Testis (tissue), 5 donors: ENCODE measurements around the gene ZNF396. TPM values are rescaled to one million over a fixed set of nuclear protein-coding genes. Genes with fewer than 3 reads are reported as not detected.

ENCODE experiments used
- DNase-seq: peaks from one replicate; pipeline ENCODE4 v3.0.0-alpha.2; 2019
- H3K27ac ChIP-seq, 2 donors: fragments of 200-600 bp; sonication (generic); one replicate each; pipeline ENCODE4 v1.5.1; 2019
- H3K27me3 ChIP-seq: fragments of 200-600 bp; sonication (generic); one replicate; pipeline ENCODE4 v1.5.1; 2019
- H3K36me3 ChIP-seq: fragments of 200-600 bp; sonication (generic); one replicate; pipeline ENCODE4 v1.5.1; 2017; ENCODE audit warnings: low read depth; ENCODE audit errors: missing control alignments
- H3K4me1 ChIP-seq: fragments of 200-600 bp; sonication (generic); one replicate; pipeline ENCODE4 v1.5.1; 2019
- H3K4me3 ChIP-seq, 2 donors: fragments of 200-600 bp; sonication (generic); one replicate each; pipeline ENCODE4 v1.5.1; 2017 to 2019
- H3K9me3 ChIP-seq: fragments of 200-600 bp; sonication (generic); one replicate; pipeline ENCODE4 v1.5.1; 2017
- POLR2A ChIP-seq: fragments of 450-650 bp; IDR thresholded peaks from one replicate; pipeline ENCODE4 v1.6.1; 2017; ENCODE audit warnings: antibody characterized with exemption, mild to moderate bottlenecking, moderate library complexity
- WGBS, 2 donors: methylation state at CpG; one replicate each; pipeline ENCODE4 v1.1.5; 2018; 5-methylcytosine and 5-hydroxymethylcytosine counted together
- intact Hi-C: fragments of 100-400 bp; cut with DNase I; formaldehyde crosslinking; loops from one replicate; pipeline ENCODE4 v1.15.1; 2023; ENCODE audit warnings: low total_unique reads
- long read RNA-seq, 2 donors: transcript quantifications; one replicate each; lab custom pipeline, GENCODE V29; 2026
- polyA plus RNA-seq: library from polyadenylated mRNA; stranded (reverse); fragments of 350-450 nt; fragmentation: Illumina TruSeq; extraction: RNeasy Lipid Tissue Mini Kit (QIAGEN cat#74804); gene quantifications from one replicate; pipeline ENCODE4 v1.2.3, GENCODE V29; 2014; ENCODE audit warnings: low read depth, low replicate concordance; ENCODE audit not compliant: insufficient read depth
- total RNA-seq, 2 donors: library from RNA; depleted of rRNA; stranded (reverse); fragments of >200 nt; gene quantifications; one replicate each; pipeline ENCODE4 v1.2.3, GENCODE V29; 2016
- TF ChIP-seq, protein P1 (sequence below), 3 experiments: fragments of 450-650 bp in 2 of 3; fragments of 200-600 bp in 1 of 3; sonication (generic) in 1 of 3; IDR thresholded peaks; one replicate each; pipeline ENCODE4 v1.5.1; 2016 to 2019; ENCODE audit warnings: antibody characterized with exemption in 3 of 3, mild to moderate bottlenecking in 2 of 3, moderate library complexity in 1 of 3

The ZNF396 gene
- total RNA-seq (1 to 10 TPM; 3.7 to 7.3 TPM), polyA plus RNA-seq (9.3 TPM)
- long read RNA-seq, donor 1, partial matches to known transcripts, result 0 of 3 reads
- long read RNA-seq, donor 1, other reads (novel, unspliced or antisense), result 0 of 3 reads
- long read RNA-seq, donor 2, result 0 reads

- H3K9me3 ChIP-seq, result no peaks in the 10 kb centered on the region
- intact Hi-C loops, result no loop called here
- 2 to 4% methylated on average over 25 to 74 of the region's 78 CpGs for whole genome bisulfite sequencing, 2 donors
- TF ChIP-seq, protein P1, sequence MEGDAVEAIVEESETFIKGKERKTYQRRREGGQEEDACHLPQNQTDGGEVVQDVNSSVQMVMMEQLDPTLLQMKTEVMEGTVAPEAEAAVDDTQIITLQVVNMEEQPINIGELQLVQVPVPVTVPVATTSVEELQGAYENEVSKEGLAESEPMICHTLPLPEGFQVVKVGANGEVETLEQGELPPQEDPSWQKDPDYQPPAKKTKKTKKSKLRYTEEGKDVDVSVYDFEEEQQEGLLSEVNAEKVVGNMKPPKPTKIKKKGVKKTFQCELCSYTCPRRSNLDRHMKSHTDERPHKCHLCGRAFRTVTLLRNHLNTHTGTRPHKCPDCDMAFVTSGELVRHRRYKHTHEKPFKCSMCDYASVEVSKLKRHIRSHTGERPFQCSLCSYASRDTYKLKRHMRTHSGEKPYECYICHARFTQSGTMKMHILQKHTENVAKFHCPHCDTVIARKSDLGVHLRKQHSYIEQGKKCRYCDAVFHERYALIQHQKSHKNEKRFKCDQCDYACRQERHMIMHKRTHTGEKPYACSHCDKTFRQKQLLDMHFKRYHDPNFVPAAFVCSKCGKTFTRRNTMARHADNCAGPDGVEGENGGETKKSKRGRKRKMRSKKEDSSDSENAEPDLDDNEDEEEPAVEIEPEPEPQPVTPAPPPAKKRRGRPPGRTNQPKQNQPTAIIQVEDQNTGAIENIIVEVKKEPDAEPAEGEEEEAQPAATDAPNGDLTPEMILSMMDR (IDR thresholded peaks at IDR 0.05), result no peak
- no peak for TF ChIP-seq POLR2A
- H3K4me1 ChIP-seq, result no peaks in the 10 kb centered on the region
- H3K27me3 ChIP-seq, result no peaks in the 10 kb centered on the region
- H3K36me3 ChIP-seq, result no peaks in the 10 kb centered on the region
- peak; percentile 88 for DNase-seq
- peak within 1 kb of the TSS; percentile 74 to 80 for H3K4me3 ChIP-seq
- peak within 1 kb of the TSS; percentile 3 to 46 for H3K27ac ChIP-seq
Measured at GRCh38 chr18:35376742-35377695, at the start of gene ZNF396. Gene ZNF396 (minus strand): TSS chr18:35377337. CDS start chr18:35374292, 3,045 bp downstream.

DNA sequence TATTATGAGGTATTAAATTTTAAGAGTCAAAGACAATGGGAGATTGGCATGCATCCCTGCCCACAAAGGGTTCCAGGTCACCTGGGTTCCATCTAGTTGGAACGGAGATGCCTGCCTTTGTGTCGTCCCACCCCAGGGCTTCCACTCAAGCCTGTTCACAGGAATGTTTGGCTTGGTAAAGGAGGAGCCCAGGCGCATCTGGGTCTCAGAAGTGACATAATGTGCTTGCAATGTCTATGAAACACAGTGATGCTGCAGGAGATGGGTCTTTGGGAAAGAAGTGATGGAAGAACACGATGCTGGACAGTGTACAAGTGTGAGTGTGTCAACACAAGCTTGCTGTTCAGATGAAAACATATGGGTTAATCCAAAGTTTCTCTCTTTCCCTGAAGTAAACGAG, 49.6 kb upstream of the ZNF396 start:
- no peaks in the 10 kb centered on the region for H3K4me1 ChIP-seq
- TF ChIP-seq, protein P1 (IDR thresholded peaks at IDR 0.05), result no peak
- TF ChIP-seq POLR2A, result no peak
- H3K36me3 ChIP-seq, result no peaks in the 10 kb centered on the region
- 86 to 88% methylated on average over 5 of the region's 5 CpGs for WGBS, 2 donors
- intact Hi-C loops, result no loop called here
- H3K9me3 ChIP-seq, result no peaks in the 10 kb centered on the region
- no peak for DNase-seq
- no peak overlapping the region for H3K27ac ChIP-seq
- no peaks in the 10 kb centered on the region for H3K27me3 ChIP-seq
- H3K4me3 ChIP-seq, result no peak overlapping the region

DNA sequence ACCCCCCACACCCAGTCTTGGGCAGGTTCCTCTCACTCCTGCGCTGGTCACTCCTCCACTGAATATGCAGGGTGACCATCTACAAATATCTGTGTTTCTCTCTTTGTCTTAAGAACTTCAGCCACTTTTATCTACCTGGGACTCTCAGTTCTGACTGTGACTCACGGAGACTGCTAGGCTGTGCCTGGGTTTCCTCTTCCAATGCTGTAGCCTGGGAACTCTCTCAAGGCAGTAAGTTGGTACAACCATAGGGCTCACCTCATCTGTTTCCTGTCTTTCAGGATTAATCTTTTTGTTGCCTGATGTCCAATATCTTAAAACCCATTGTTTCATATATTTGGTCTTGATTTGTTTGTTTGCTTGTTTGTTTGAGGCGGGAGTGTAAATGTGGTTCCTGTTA, 47.2 kb upstream of the ZNF396 start:
- Histone ChIP-seq H3K36me3 (no peaks in the 10 kb centered on the region), H3K27ac (no peak overlapping the region)
- WGBS, 2 donors, result 88 to 96% methylated on average over 3 of the region's 3 CpGs

DNA sequence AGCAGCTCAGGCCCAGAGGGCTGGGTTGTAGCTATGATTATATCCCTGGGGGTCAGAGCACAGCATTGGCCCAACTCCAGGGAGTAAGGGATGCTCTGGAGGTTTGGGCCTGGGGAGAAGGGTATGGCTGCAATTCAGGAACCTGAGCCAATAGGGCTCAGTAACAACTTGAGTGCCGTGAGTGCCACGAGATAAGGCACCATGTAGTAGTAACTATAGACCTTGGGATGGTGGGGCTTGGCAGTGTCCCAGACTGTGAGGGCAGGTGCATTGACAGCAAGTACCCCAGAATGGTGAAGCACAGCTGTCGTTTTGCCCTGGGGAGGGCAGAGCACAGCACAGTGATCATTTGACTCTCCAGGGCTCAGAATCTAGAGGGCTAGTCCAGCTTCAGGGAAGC, 45.1 kb upstream of the ZNF396 start:
- Histone ChIP-seq H3K36me3 (no peaks in the 10 kb centered on the region), H3K27me3 (no peaks in the 10 kb centered on the region), H3K27ac (no peak overlapping the region), H3K4me1 (no peaks in the 10 kb centered on the region), H3K4me3 (no peak overlapping the region), H3K9me3 (no peaks in the 10 kb centered on the region)
- DNase-seq, result no peak
- 58 to 75% methylated on average over 3 of the region's 3 CpGs for WGBS, 2 donors
- intact Hi-C loops, result no loop called here
- TF ChIP-seq, protein P1 (IDR thresholded peaks at IDR 0.05), result no peak
- TF ChIP-seq POLR2A, result no peak

More for the DNA sequence above, 47.2 kb upstream of the ZNF396 start:
- H3K9me3 ChIP-seq, result no peaks in the 10 kb centered on the region
- intact Hi-C loops, result no loop called here
- no peaks in the 10 kb centered on the region for H3K4me1 ChIP-seq
- DNase-seq, result no peak
- no peak for TF ChIP-seq POLR2A
- TF ChIP-seq, protein P1 (IDR thresholded peaks at IDR 0.05), result no peak
- no peaks in the 10 kb centered on the region for H3K27me3 ChIP-seq
- H3K4me3 ChIP-seq, result no peak overlapping the region
